HUES64 (cell line): ENCODE data around the gene CHTF18.
A peak's percentile ranks its signal among the peaks of the same experiment; 100 is the strongest.

Source experiments
- H3K27ac ChIP-seq: 2 replicates; pipeline ENCODE4 v1.7.0; 2013; ENCODE audit warnings: low read depth, low read length, inconsistent platforms
- H3K27me3 ChIP-seq: 2 replicates; pipeline ENCODE4 v1.6.1; 2013; ENCODE audit warnings: mild to moderate bottlenecking, low read length; ENCODE audit not compliant: insufficient read depth
- H3K36me3 ChIP-seq: 2 replicates; pipeline ENCODE4 v1.6.1; 2013; ENCODE audit warnings: mild to moderate bottlenecking, low read length; ENCODE audit not compliant: insufficient read depth
- H3K4me1 ChIP-seq: 2 replicates; pipeline ENCODE4 v1.6.1; 2013; ENCODE audit warnings: mild to moderate bottlenecking, low read length, moderate library complexity; ENCODE audit not compliant: insufficient read depth
- H3K4me3 ChIP-seq: 2 replicates; pipeline ENCODE4 v1.5.1; 2013; ENCODE audit warnings: mild to moderate bottlenecking, low read length, moderate library complexity
- H3K9ac ChIP-seq: 2 replicates; pipeline ENCODE4 v1.6.1; 2013; ENCODE audit warnings: mild to moderate bottlenecking, low read depth, low read length
- H3K9me3 ChIP-seq: 2 replicates; pipeline ENCODE4 v1.6.1; 2013; ENCODE audit warnings: low read depth, low read length; ENCODE audit not compliant: insufficient read depth
- WGBS: fragments of 150-250, 120-280 bp; methylation state at CpG from one replicate; pipeline ENCODE4 v1.1.7; 2013; ENCODE audit warnings: missing lambda C conversion rate; 5-methylcytosine and 5-hydroxymethylcytosine counted together

CHTF18 gene

GRCh38 chr16:802914-803753, 14.7 kb downstream of the CHTF18 start:
- Histone ChIP-seq H3K9me3 (no peaks in the 10 kb centered on the region), H3K4me1 (no peaks in the 10 kb centered on the region), H3K27ac (no peak overlapping the region), H3K4me3 (no peak overlapping the region), H3K36me3 (no peaks in the 10 kb centered on the region), H3K9ac (no peak overlapping the region), H3K27me3 (peaks cover 50% of the 10 kb centered on the region)
- 84% methylated on average over 33 of the region's 33 CpGs for WGBS

- no peaks in the 10 kb centered on the region for H3K36me3 ChIP-seq
- peaks cover 54% of the 10 kb centered on the region for H3K27me3 ChIP-seq
- no peaks in the 10 kb centered on the region for H3K4me1 ChIP-seq
- no peak overlapping the region for H3K27ac ChIP-seq
- WGBS, result 68% methylated on average over 6 of the region's 8 CpGs
- no peak overlapping the region for H3K9ac ChIP-seq
- H3K4me3 ChIP-seq, result no peak overlapping the region
- no peaks in the 10 kb centered on the region for H3K9me3 ChIP-seq
Observed at GRCh38 chr16:803754-804080, 15.3 kb downstream of the CHTF18 start.

DNA sequence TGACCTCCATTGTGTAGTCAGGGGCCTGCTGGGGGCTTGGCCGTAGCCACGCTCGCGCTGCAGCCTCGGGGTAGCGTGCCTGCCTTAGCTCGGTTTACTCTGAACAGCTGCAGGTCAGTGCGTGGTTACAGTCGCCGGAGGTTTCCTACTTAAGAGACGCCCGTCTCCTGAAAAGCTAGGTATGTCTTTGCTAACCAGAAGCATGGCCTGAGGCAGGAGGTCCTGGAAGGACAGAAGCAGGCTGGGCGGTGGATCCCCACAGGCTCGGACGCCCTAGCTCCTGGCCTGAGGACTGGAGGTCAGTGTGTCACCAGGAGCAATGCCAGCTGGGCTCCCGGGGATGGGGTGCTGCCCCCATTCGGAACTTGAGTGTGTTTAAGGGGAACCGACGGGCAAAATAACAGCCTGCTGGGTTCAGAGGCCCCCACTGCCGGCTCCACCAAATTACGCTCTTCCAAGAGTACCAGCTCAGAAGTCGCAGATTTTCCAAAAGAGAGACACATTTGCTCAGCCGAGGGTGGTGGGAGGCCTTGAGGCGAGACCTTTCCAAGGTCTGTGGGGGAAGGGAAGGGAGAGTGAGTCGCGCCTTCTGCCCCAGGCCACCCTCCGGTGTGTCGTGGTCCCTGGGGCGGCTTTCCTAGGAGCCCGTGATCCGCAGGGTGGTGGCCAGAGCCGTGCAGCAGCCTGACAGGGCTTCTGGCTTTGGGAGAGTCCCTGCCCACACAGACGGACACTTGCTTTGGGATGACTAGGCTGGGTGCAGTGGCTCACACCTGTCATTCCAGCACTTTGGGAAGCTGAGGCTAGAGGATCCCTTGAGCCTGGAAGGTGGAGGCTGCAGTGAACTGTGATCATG, 16.0 kb downstream of the CHTF18 start:
- Histone ChIP-seq H3K4me3 (no peak overlapping the region), H3K4me1 (no peaks in the 10 kb centered on the region), H3K9me3 (no peaks in the 10 kb centered on the region), H3K36me3 (no peaks in the 10 kb centered on the region), H3K9ac (no peak overlapping the region), H3K27ac (no peak overlapping the region), H3K27me3 (peaks cover 56% of the 10 kb centered on the region)
- WGBS, result 73% methylated on average over 33 of the region's 33 CpGs

DNA sequence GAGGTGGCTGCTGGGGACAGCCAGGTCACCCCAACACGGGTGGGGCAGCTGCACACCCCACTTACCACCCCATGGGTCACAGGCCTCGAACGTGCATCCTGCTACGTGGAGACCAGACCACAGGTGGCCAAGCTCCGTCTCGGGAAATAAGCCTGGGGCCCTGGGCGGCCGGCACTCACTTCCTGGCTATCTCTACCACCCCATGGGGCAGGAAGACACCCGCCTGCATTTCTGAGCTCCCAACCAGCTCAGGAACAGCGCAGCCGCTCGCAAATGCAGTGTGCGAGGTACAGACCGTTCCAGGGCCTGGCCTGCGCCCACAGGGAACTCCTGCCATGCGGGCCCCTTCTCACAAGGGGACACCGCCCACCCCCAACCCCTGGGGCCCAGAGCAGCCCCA, 17.1 kb downstream of the CHTF18 start:
- Histone ChIP-seq H3K9ac (no peak overlapping the region), H3K27ac (no peak overlapping the region), H3K9me3 (no peaks in the 10 kb centered on the region), H3K4me1 (no peaks in the 10 kb centered on the region), H3K4me3 (no peak overlapping the region), H3K27me3 (peaks cover 53% of the 10 kb centered on the region), H3K36me3 (no peaks in the 10 kb centered on the region)
- WGBS, result 91% methylated on average over 17 of the region's 17 CpGs

- Histone ChIP-seq H3K4me3 (peak overlapping the region; percentile 78), H3K9ac (peak overlapping the region; percentile 75), H3K36me3 (no peaks in the 10 kb centered on the region), H3K27ac (peak overlapping the region; percentile 64; the same call in 1 of the 2 replicates), H3K9me3 (no peaks in the 10 kb centered on the region), H3K27me3 (peaks cover 35% of the 10 kb centered on the region), H3K4me1 (no peaks in the 10 kb centered on the region)
- 52% methylated on average over 80 of the region's 80 CpGs for WGBS
Observed at GRCh38 chr16:807347-808084, 19.1 kb downstream of the CHTF18 start.

- no peaks in the 10 kb centered on the region for H3K9me3 ChIP-seq
- H3K4me3 ChIP-seq, result peak overlapping the region; percentile 78
- H3K27ac ChIP-seq, result no peak overlapping the region
- H3K9ac ChIP-seq, result peak overlapping the region; percentile 51; the same call in 1 of the 2 replicates
- peaks cover 34% of the 10 kb centered on the region for H3K27me3 ChIP-seq
- WGBS, result 39% methylated on average over 19 of the region's 19 CpGs
- no peaks in the 10 kb centered on the region for H3K36me3 ChIP-seq
- no peaks in the 10 kb centered on the region for H3K4me1 ChIP-seq
Observed at GRCh38 chr16:808085-808386, 19.6 kb downstream of the CHTF18 start.

DNA sequence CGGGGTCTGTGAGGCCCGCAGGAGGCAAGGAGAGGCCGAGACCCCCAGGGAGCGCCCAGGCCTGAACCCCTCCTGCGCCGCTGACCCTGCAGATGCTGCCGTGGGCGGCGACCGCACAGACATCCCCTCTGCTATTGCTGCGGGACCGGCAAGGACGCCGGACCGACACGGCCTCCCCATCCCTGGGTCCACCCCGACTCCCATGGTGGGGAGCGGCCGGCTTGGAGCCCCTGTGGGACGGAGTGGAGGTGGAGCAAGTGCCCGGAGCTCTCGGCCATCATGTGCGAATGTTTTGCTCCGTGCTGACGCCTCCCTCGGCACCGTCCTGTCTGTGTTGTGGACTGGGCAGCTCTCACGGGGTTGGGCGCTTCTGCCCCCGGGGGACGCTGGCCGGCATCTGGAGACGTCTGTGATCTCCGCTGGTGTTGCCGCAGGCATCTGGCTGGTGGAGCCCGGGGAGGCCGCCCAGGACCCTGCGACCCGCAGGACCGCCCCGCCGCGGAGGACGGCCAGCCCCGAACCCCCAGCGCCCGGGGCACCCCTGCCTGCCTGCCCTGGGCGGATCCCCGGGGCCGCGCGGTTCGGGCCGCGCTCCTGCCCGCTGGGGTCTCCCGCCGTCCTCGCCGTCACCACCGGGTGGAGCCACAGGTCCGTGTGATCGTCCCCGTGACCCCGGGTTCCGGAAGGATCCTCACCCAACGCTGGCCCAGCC, 24.9 kb downstream of the CHTF18 start:
- Histone ChIP-seq H3K4me1 (peaks cover 4% of the 10 kb centered on the region; the same call in 1 of the 2 replicates), H3K9ac (no peak overlapping the region), H3K27ac (no peak overlapping the region), H3K27me3 (peaks cover 18% of the 10 kb centered on the region), H3K4me3 (peak overlapping the region; percentile 48), H3K36me3 (no peaks in the 10 kb centered on the region), H3K9me3 (no peaks in the 10 kb centered on the region)
- WGBS, result 19% methylated on average over 67 of the region's 67 CpGs

DNA sequence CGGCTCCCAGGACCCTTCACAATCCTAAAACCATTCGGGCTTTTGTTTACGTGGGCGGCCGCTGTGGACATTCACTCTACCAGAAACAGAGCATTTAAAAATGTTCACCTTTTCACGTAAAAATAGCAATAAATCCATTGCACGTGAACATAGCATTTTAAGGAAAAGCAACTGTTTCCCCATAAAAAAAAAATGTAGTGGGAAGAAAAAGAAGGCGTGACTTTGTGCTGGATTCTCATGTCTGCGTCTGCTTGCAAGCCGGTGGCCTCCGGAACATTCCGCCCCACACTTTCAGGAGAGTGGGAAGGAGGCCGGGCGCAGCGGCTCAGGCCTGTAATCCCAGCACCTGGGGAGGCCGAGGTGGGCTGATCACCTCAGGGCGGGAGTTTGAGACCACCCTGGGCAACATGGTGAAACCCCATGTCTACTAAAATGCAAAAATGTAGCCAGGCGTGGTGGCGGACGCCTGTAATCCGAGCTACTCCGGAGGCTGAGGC, 25.5 kb downstream of the CHTF18 start:
- no peaks in the 10 kb centered on the region for H3K9me3 ChIP-seq
- peaks cover 4% of the 10 kb centered on the region; the same call in 1 of the 2 replicates for H3K4me1 ChIP-seq
- peaks cover 18% of the 10 kb centered on the region for H3K27me3 ChIP-seq
- no peak overlapping the region for H3K27ac ChIP-seq
- H3K36me3 ChIP-seq, result no peaks in the 10 kb centered on the region
- WGBS, result 66% methylated on average over 22 of the region's 22 CpGs
- no peak overlapping the region for H3K4me3 ChIP-seq
- no peak overlapping the region for H3K9ac ChIP-seq

GRCh38 chr16:814974-815373, 26.6 kb downstream of the CHTF18 start:
- H3K9me3 ChIP-seq, result no peaks in the 10 kb centered on the region
- no peak overlapping the region for H3K27ac ChIP-seq
- H3K36me3 ChIP-seq, result no peaks in the 10 kb centered on the region
- 91% methylated on average over 9 of the region's 9 CpGs for WGBS
- no peak overlapping the region for H3K4me3 ChIP-seq
- peaks cover 4% of the 10 kb centered on the region; the same call in 1 of the 2 replicates for H3K4me1 ChIP-seq
- H3K27me3 ChIP-seq, result peaks cover 22% of the 10 kb centered on the region
- H3K9ac ChIP-seq, result no peak overlapping the region

DNA sequence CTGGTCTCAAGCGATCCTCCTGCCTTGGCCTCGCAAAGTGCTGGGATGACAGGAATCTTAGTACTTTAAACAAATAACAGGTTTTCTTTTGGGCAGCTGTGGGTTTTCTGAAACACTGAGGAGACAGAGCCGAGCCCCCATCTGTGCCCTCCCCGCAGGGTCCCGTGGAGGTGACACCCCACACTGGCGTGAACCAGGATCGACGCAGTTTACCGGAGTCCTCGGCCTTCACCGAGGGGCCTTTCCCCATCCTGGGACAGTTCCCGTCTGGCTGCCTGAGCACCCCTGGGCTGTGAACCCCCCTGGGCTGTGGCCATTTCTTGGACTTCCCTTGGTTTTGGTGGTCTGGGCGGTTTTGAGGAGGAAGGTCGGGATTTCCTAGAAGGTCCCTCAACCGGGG, 27.4 kb downstream of the CHTF18 start:
- Histone ChIP-seq H3K36me3 (no peaks in the 10 kb centered on the region), H3K27ac (no peak overlapping the region), H3K27me3 (peaks cover 22% of the 10 kb centered on the region), H3K4me1 (peaks cover 4% of the 10 kb centered on the region; the same call in 1 of the 2 replicates), H3K9ac (no peak overlapping the region), H3K4me3 (no peak overlapping the region), H3K9me3 (no peaks in the 10 kb centered on the region)
- 96% methylated on average over 15 of the region's 15 CpGs for WGBS
